ENCODE results near the gene IL12B.
"Not testable (repeated sequence)": the region's sequence is repeated elsewhere in the genome, so short reads cannot be mapped to it uniquely, and the experiment has no call there.

The IL12B gene

DNA sequence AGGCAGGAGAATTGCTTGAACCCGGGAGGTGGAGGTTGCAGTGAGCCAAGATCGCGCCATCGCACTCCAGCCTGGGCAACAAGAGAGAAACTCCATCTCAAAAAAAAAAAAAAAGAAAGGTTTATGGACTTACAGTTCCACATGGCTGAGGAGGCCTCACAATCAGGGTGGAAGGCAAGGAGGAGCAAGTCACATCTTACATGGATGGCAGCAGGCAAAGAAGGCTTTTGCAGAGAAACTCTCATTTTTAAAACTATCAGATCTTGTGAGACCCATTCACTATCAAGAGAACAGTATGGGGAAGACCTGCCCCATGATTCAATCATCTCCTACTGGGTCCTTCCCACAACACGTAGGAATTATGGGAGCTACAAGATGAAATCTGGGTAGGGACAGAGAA is 33.0 kb downstream of the IL12B start:
- H3K27me3 ChIP-seq (ENCODE audit: insufficient read depth, low read length); H3K4me3 ChIP-seq (ENCODE audit: low read depth, low read length); H4K12ac ChIP-seq (ENCODE audit: low read depth, low read length); H3K9me3 ChIP-seq (ENCODE audit: insufficient read depth, low read depth, low read length); H3K27ac ChIP-seq (ENCODE audit: low read depth, low read length); H2BK12ac ChIP-seq (ENCODE audit: low read length); H3K14ac ChIP-seq (ENCODE audit: low read length); H3K23ac ChIP-seq (ENCODE audit: low read length); H4K8ac ChIP-seq (ENCODE audit: low read depth, low read length); H3K4ac ChIP-seq (ENCODE audit: low read depth, low read length); H2AK5ac ChIP-seq (ENCODE audit: low read length); H2AFZ ChIP-seq (ENCODE audit: insufficient read depth, low read length, poor library complexity); H2BK5ac ChIP-seq (ENCODE audit: low read depth, low read length, poor library complexity); H3K36me3 ChIP-seq (ENCODE audit: control insufficient read depth in 1 of 2, insufficient read depth in 2 of 2, low read length in 2 of 2); H3K18ac ChIP-seq (ENCODE audit: low read length); H2BK120ac ChIP-seq (ENCODE audit: insufficient read depth, low read length, poor library complexity); DNase-seq; H3K4me1 ChIP-seq (ENCODE audit: control insufficient read depth in 1 of 2, insufficient read depth in 2 of 2, low read length in 2 of 2); H3K4me2 ChIP-seq (ENCODE audit: low read length); H3K79me2 ChIP-seq (ENCODE audit: control insufficient read depth, insufficient read depth, low read length, poor library complexity); H3K9ac ChIP-seq (ENCODE audit: low read length); H4K91ac ChIP-seq (ENCODE audit: low read depth, low read length); H3K79me1 ChIP-seq (ENCODE audit: low read length): not testable (repeated sequence)
- WGBS (ENCODE audit: extremely low coverage, insufficient coverage, insufficient read length), result no CpG with 5 or more reads among the region's 5 CpGs

GRCh38 chr5:159294921-159295320 is 35.4 kb downstream of the IL12B start:
- Histone ChIP-seq H3K4me2 (ENCODE audit: low read length) (no peak overlapping the region), H3K79me1 (ENCODE audit: low read length) (no peaks in the 10 kb centered on the region), H3K9me3 (ENCODE audit: insufficient read depth, low read depth, low read length) (peaks cover 5% of the 10 kb centered on the region), H3K4me1 (ENCODE audit: control insufficient read depth in 1 of 2, insufficient read depth in 2 of 2, low read length in 2 of 2) (no peaks in the 10 kb centered on the region), H2BK12ac (ENCODE audit: low read length) (no peak overlapping the region), H2BK5ac (ENCODE audit: low read depth, low read length, poor library complexity) (no peak overlapping the region), H3K27me3 (ENCODE audit: insufficient read depth, low read length) (no peaks in the 10 kb centered on the region), H3K27ac (ENCODE audit: low read depth, low read length) (no peak overlapping the region), H3K18ac (ENCODE audit: low read length) (no peak overlapping the region), H3K23ac (ENCODE audit: low read length) (no peak overlapping the region), H3K14ac (ENCODE audit: low read length) (no peak overlapping the region), H2BK120ac (ENCODE audit: insufficient read depth, low read length, poor library complexity) (no peak overlapping the region), H4K12ac (ENCODE audit: low read depth, low read length) (no peak overlapping the region), H3K4me3 (ENCODE audit: low read depth, low read length) (no peak overlapping the region), H4K91ac (ENCODE audit: low read depth, low read length) (no peak overlapping the region), H3K4ac (ENCODE audit: low read depth, low read length) (no peak overlapping the region), H3K36me3 (ENCODE audit: control insufficient read depth in 1 of 2, insufficient read depth in 2 of 2, low read length in 2 of 2) (no peaks in the 10 kb centered on the region), H2AK5ac (ENCODE audit: low read length) (no peak overlapping the region), H2AFZ (ENCODE audit: insufficient read depth, low read length, poor library complexity) (no peak overlapping the region), H3K9ac (ENCODE audit: low read length) (no peak overlapping the region), H4K8ac (ENCODE audit: low read depth, low read length) (no peak overlapping the region), H3K79me2 (ENCODE audit: control insufficient read depth, insufficient read depth, low read length, poor library complexity) (no peaks in the 10 kb centered on the region)
- no peak for DNase-seq
- no CpG with 5 or more reads among the region's 5 CpGs for WGBS (ENCODE audit: extremely low coverage, insufficient coverage, insufficient read length)

- Histone ChIP-seq H4K12ac (ENCODE audit: low read depth, low read length) (no peak overlapping the region), H3K36me3 (ENCODE audit: control insufficient read depth in 1 of 2, insufficient read depth in 2 of 2, low read length in 2 of 2) (no peaks in the 10 kb centered on the region), H2BK120ac (ENCODE audit: insufficient read depth, low read length, poor library complexity) (no peak overlapping the region), H3K4me1 (ENCODE audit: control insufficient read depth in 1 of 2, insufficient read depth in 2 of 2, low read length in 2 of 2) (no peaks in the 10 kb centered on the region), H4K8ac (ENCODE audit: low read depth, low read length) (no peak overlapping the region), H2BK5ac (ENCODE audit: low read depth, low read length, poor library complexity) (no peak overlapping the region), H3K23ac (ENCODE audit: low read length) (no peak overlapping the region), H3K9me3 (ENCODE audit: insufficient read depth, low read depth, low read length) (no peaks in the 10 kb centered on the region), H3K9ac (ENCODE audit: low read length) (no peak overlapping the region), H3K4me3 (ENCODE audit: low read depth, low read length) (no peak overlapping the region), H2BK12ac (ENCODE audit: low read length) (no peak overlapping the region), H2AFZ (ENCODE audit: insufficient read depth, low read length, poor library complexity) (no peak overlapping the region), H3K27me3 (ENCODE audit: insufficient read depth, low read length) (no peaks in the 10 kb centered on the region), H3K4ac (ENCODE audit: low read depth, low read length) (no peak overlapping the region), H3K14ac (ENCODE audit: low read length) (no peak overlapping the region), H3K18ac (ENCODE audit: low read length) (no peak overlapping the region), H4K91ac (ENCODE audit: low read depth, low read length) (no peak overlapping the region), H3K79me1 (ENCODE audit: low read length) (no peaks in the 10 kb centered on the region), H3K4me2 (ENCODE audit: low read length) (no peak overlapping the region), H3K79me2 (ENCODE audit: control insufficient read depth, insufficient read depth, low read length, poor library complexity) (no peaks in the 10 kb centered on the region), H2AK5ac (ENCODE audit: low read length) (no peak overlapping the region), H3K27ac (ENCODE audit: low read depth, low read length) (no peak overlapping the region)
- DNase-seq, result no peak
- WGBS (ENCODE audit: extremely low coverage, insufficient coverage, insufficient read length), result no CpG with 5 or more reads among the region's 4 CpGs
These were observed 39.5 kb downstream of the IL12B start for GRCh38 chr5:159290741-159291140.

- Histone ChIP-seq H4K12ac (ENCODE audit: low read depth, low read length) (no peak overlapping the region), H4K8ac (ENCODE audit: low read depth, low read length) (no peak overlapping the region), H3K18ac (ENCODE audit: low read length) (no peak overlapping the region), H3K36me3 (ENCODE audit: control insufficient read depth in 1 of 2, insufficient read depth in 2 of 2, low read length in 2 of 2) (no peaks in the 10 kb centered on the region), H3K27me3 (ENCODE audit: insufficient read depth, low read length) (no peaks in the 10 kb centered on the region), H3K4me1 (ENCODE audit: control insufficient read depth in 1 of 2, insufficient read depth in 2 of 2, low read length in 2 of 2) (no peaks in the 10 kb centered on the region), H2AK5ac (ENCODE audit: low read length) (no peak overlapping the region), H2BK12ac (ENCODE audit: low read length) (no peak overlapping the region), H3K9ac (ENCODE audit: low read length) (no peak overlapping the region), H3K23ac (ENCODE audit: low read length) (no peak overlapping the region), H2BK5ac (ENCODE audit: low read depth, low read length, poor library complexity) (no peak overlapping the region), H2BK120ac (ENCODE audit: insufficient read depth, low read length, poor library complexity) (no peak overlapping the region), H3K9me3 (ENCODE audit: insufficient read depth, low read depth, low read length) (no peaks in the 10 kb centered on the region), H3K79me1 (ENCODE audit: low read length) (no peaks in the 10 kb centered on the region), H3K79me2 (ENCODE audit: control insufficient read depth, insufficient read depth, low read length, poor library complexity) (no peaks in the 10 kb centered on the region), H4K91ac (ENCODE audit: low read depth, low read length) (no peak overlapping the region), H3K4ac (ENCODE audit: low read depth, low read length) (no peak overlapping the region), H2AFZ (ENCODE audit: insufficient read depth, low read length, poor library complexity) (no peak overlapping the region), H3K27ac (ENCODE audit: low read depth, low read length) (no peak overlapping the region), H3K4me2 (ENCODE audit: low read length) (no peak overlapping the region), H3K14ac (ENCODE audit: low read length) (no peak overlapping the region), H3K4me3 (ENCODE audit: low read depth, low read length) (no peak overlapping the region)
- peak; percentile 29 to 74 for DNase-seq
- WGBS (ENCODE audit: extremely low coverage, insufficient coverage, insufficient read length), result no CpG with 5 or more reads among the region's 8 CpGs
These were observed 43.8 kb downstream of the IL12B start for GRCh38 chr5:159286420-159287035.

Data from trophoblast cell (in vitro differentiated cells and primary cell).